SK-N-SH (cell line): Measurements from ENCODE around the gene PRXL2B. TPM values are rescaled to one million over a fixed set of nuclear protein-coding genes. Genes with fewer than 3 reads are reported as not detected.

ENCODE experiments used
- CTCF ChIA-PET: fragments of 300-600, 350-600 bp; formaldehyde crosslinking; extraction: SDS; loops from one replicate; lab custom pipeline; 2021; lab: Yijun Ruan, JAX
- POLR2A ChIA-PET: fragments of 350-600 bp; sonication (Branson Sonifier 250); formaldehyde crosslinking; extraction: SDS; loops from one replicate; lab custom pipeline; 2020; ENCODE audit warnings: antibody characterized with exemption, inconsistent platforms; lab: Yijun Ruan, JAX
- DNase-seq: peaks from one replicate; pipeline ENCODE4 v3.0.0; 2012
- H2AFZ ChIP-seq: fragments of 200-600 bp; sonication (generic); 2 replicates; pipeline ENCODE4 v1.8.1; 2016; ENCODE audit warnings: antibody characterized with exemption, mild to moderate bottlenecking, low read depth
- H3F3A ChIP-seq: fragments of 200-600 bp; sonication (generic); replicated peaks from 2 replicates; pipeline ENCODE3; 2016; ENCODE audit warnings: antibody characterized with exemption, mild to moderate bottlenecking; ENCODE audit not compliant: insufficient read depth
- H3K27ac ChIP-seq, 2 experiments: fragments of 200-500 bp in 1 of 2; fragments of 200-600 bp in 1 of 2; sonication (Bioruptor generic) in 1 of 2; sonication (generic), shearing (Covaris generic) in 1 of 2; 2 replicates each; pipeline versions ENCODE4 v1.5.1 to v1.6.1; 2014 to 2016; ENCODE audit warnings: low read depth in 2 of 2, inconsistent platforms in 1 of 2, low read length in 1 of 2, mild to moderate bottlenecking in 1 of 2, mixed read lengths in 1 of 2
- H3K27me3 ChIP-seq: fragments of 200-600 bp; sonication (generic), shearing (Covaris generic); 2 replicates; pipeline ENCODE4 v1.6.1; 2016; ENCODE audit warnings: mixed run types; ENCODE audit not compliant: insufficient read depth
- H3K36me3 ChIP-seq, 2 experiments: fragments of 200-500 bp in 1 of 2; fragments of 200-600 bp in 1 of 2; sonication (Bioruptor generic) in 1 of 2; sonication (generic) in 1 of 2; replicated peaks in 1 of 2; 2 replicates each; pipeline versions ENCODE3 to v1.5.1; 2014 to 2016; ENCODE audit warnings: low read length in 1 of 2, mild to moderate bottlenecking in 1 of 2; ENCODE audit not compliant: insufficient read depth in 2 of 2, control insufficient read depth in 1 of 2
- H3K4me1 ChIP-seq, 2 experiments: fragments of 200-500 bp in 1 of 2; fragments of 200-600 bp in 1 of 2; sonication (Bioruptor generic) in 1 of 2; sonication (generic), shearing (Covaris generic) in 1 of 2; 2 replicates each; pipeline versions ENCODE4 v1.5.1 to v1.6.1; 2014 to 2016; ENCODE audit warnings: low read depth in 1 of 2, low read length in 1 of 2, mixed run types in 1 of 2; ENCODE audit not compliant: insufficient read depth in 2 of 2, control insufficient read depth in 1 of 2
- H3K4me2 ChIP-seq: fragments of 200-600 bp; sonication (generic), shearing (Covaris generic); 2 replicates; pipeline ENCODE4 v1.6.1; 2017; ENCODE audit warnings: mixed run types
- H3K4me3 ChIP-seq, 2 experiments: fragments of 200-500 bp in 1 of 2; fragments of 200-600 bp in 1 of 2; sonication (Bioruptor generic) in 1 of 2; sonication (generic), shearing (Covaris generic) in 1 of 2; 2 replicates each; pipeline versions ENCODE4 v1.5.1 to v1.8.1; 2014 to 2016; ENCODE audit warnings: low read depth in 2 of 2, inconsistent platforms in 1 of 2, low read length in 1 of 2, mild to moderate bottlenecking in 1 of 2, mixed read lengths in 1 of 2, moderate library complexity in 1 of 2
- H3K79me2 ChIP-seq: fragments of 200-600 bp; sonication (generic); 2 replicates; pipeline ENCODE4 v1.8.1; 2017; ENCODE audit warnings: mild to moderate bottlenecking; ENCODE audit not compliant: insufficient read depth
- H3K9ac ChIP-seq: fragments of 200-600 bp; sonication (generic); 2 replicates; pipeline ENCODE4 v1.6.1; 2017; ENCODE audit warnings: mixed run types
- H3K9me2 ChIP-seq: fragments of 200-600 bp; sonication (generic); 2 replicates; pipeline ENCODE4 v1.6.1; 2017; ENCODE audit warnings: mixed run types
- H3K9me3 ChIP-seq: fragments of 200-600 bp; sonication (generic); 2 replicates; pipeline ENCODE4 v1.6.1; 2017; ENCODE audit warnings: mixed run types, mild to moderate bottlenecking, moderate library complexity
- H4K20me1 ChIP-seq: fragments of 200-600 bp; sonication (generic); 2 replicates; pipeline ENCODE4 v1.6.1; 2017; ENCODE audit warnings: mild to moderate bottlenecking, mixed run types; ENCODE audit not compliant: insufficient read depth
- CHD2 ChIP-seq: fragments of 150-350 bp; IDR thresholded peaks from 2 replicates; pipeline ENCODE4 v1.6.1; 2018; ENCODE audit warnings: low read length; ENCODE audit not compliant: partially characterized antibody
- FOXJ3 ChIP-seq: sonication (generic); formaldehyde crosslinking; IDR thresholded peaks from 2 replicates; pipeline ENCODE4 v1.5.1; 2020; ENCODE audit warnings: mild to moderate bottlenecking, missing genetic modification reagents
- JUND ChIP-seq: IDR thresholded peaks from 2 replicates; pipeline ENCODE4 v1.4.0; 2012
- MEF2A ChIP-seq: IDR thresholded peaks from 2 replicates; pipeline ENCODE4 v1.4.0; 2012; ENCODE audit warnings: low read depth, borderline replicate concordance
- MXI1 ChIP-seq: IDR thresholded peaks from 2 replicates; pipeline ENCODE4 v1.6.1; 2012; ENCODE audit warnings: mild to moderate bottlenecking, low read depth, low read length, improper control_type of control experiment
- NFIC ChIP-seq: IDR thresholded peaks from 2 replicates; pipeline ENCODE4 v1.4.0; 2012; ENCODE audit warnings: borderline replicate concordance
- NRF1 ChIP-seq: IDR thresholded peaks from 2 replicates; pipeline ENCODE4 v1.6.1; 2012; ENCODE audit warnings: low read depth, mild to moderate bottlenecking, low read length
- POLR2AphosphoS5 ChIP-seq: IDR thresholded peaks from 2 replicates; pipeline ENCODE4 v1.6.1; 2012; ENCODE audit warnings: low read depth, low read length
- RXRA ChIP-seq: IDR thresholded peaks from 2 replicates; pipeline ENCODE4 v1.4.0; 2012; ENCODE audit warnings: low read depth, mild to moderate bottlenecking, borderline replicate concordance
- TCF12 ChIP-seq: IDR thresholded peaks from 2 replicates; pipeline ENCODE4 v1.4.0; 2012
- WGBS: methylation state at CpG from one replicate; pipeline ENCODE4 v1.1.6; 2017; ENCODE audit warnings: low lambda C conversion rate; 5-methylcytosine and 5-hydroxymethylcytosine counted together
- polyA plus RNA-seq, 3 experiments: library from polyadenylated mRNA; depleted of rRNA; stranded (reverse); fragments of >200 nt; gene quantifications; 2 replicates each; pipeline ENCODE4 v1.2.3, GENCODE V29; 2012
- TF ChIP-seq, protein P1 (sequence below): IDR thresholded peaks from 2 replicates; pipeline ENCODE4 v1.4.0; 2012; ENCODE audit warnings: low read depth
- TF ChIP-seq, protein P2 (sequence below): IDR thresholded peaks from 2 replicates; pipeline ENCODE4; 2012

The PRXL2B gene
- polyA plus RNA-seq, 1 of the 3 experiments (the other 2 are of a cell fraction): 33.7 TPM

DNA sequence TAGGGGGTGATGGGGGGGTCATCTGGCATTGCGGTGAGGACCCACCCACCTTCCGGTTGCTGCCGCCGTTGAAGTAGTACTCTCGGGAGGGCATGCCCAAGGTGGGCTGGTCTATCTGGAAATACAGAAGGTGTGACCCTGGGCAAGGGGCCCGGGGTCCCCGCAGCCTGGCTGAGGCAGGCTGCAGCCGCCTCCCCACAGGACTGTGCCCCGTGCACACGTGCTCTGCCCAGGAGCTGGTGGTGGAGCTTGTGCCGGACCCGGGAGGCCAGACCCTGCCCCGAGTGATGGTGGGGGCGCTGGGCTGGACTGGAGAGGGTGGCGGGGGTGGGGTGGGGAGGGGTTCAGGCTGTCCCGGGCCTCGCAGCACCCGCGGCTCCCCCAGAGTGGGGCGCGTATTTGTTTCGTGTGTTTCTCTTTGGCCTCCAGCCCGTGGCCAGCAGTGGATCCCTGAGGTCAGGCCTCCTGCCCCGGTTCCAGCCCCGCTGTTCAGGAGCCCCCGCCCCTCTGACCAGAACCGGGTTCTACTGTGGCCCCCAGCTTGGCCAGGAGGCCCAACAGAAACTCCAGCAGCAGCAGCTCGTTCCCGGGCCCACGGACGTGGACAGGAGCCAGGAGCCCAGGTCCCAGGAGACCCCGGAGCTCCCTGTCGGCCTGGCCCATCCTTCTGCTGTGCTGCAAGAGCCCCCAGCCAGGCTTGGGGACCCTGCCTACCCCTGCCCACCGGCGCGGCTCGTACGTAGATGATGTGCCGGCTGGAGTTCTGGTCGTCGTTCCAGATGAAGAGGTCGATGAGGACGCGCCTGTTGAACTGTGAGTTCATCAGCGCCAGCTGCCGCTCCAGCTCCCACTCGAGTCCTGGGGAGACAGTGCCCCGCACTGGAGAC, 19.2 kb downstream of the PRXL2B start:
- Histone ChIP-seq H3K4me3 (no peak overlapping the region), H4K20me1 (no peaks in the 10 kb centered on the region), H2AFZ (no peak overlapping the region), H3K27me3 (no peaks in the 10 kb centered on the region), H3K4me2 (no peak overlapping the region), H3F3A (no peaks in the 10 kb centered on the region), H3K27ac (no peak overlapping the region), H3K79me2 (no peaks in the 10 kb centered on the region), H3K9ac (no peak overlapping the region), H3K9me2 (no peaks in the 10 kb centered on the region), H3K36me3 (no peaks in the 10 kb centered on the region), H3K4me1 (peaks cover 0 to 4% of the 10 kb centered on the region in 2 experiments; a peak in 1 of 4 replicates), H3K9me3 (no peaks in the 10 kb centered on the region)
- DNase-seq: peak; percentile 15
- WGBS: 68% methylated on average over 4 of the region's 48 CpGs
- ChIA-PET POLR2A (no interaction called here), CTCF (no interaction called here)
- no peak for TF ChIP-seq FOXJ3
- TF ChIP-seq NFIC: no peak
- no peak for TF ChIP-seq TCF12
- no peak for TF ChIP-seq JUND
- no peak for TF ChIP-seq CHD2
- TF ChIP-seq POLR2AphosphoS5: no peak
- no peak for TF ChIP-seq MXI1
- TF ChIP-seq, protein P1, sequence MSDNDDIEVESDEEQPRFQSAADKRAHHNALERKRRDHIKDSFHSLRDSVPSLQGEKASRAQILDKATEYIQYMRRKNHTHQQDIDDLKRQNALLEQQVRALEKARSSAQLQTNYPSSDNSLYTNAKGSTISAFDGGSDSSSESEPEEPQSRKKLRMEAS: no peak
- TF ChIP-seq, protein P2, sequence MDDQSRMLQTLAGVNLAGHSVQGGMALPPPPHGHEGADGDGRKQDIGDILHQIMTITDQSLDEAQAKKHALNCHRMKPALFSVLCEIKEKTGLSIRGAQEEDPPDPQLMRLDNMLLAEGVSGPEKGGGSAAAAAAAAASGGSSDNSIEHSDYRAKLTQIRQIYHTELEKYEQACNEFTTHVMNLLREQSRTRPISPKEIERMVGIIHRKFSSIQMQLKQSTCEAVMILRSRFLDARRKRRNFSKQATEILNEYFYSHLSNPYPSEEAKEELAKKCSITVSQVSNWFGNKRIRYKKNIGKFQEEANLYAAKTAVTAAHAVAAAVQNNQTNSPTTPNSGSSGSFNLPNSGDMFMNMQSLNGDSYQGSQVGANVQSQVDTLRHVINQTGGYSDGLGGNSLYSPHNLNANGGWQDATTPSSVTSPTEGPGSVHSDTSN: no peak
- no peak for TF ChIP-seq NRF1

DNA sequence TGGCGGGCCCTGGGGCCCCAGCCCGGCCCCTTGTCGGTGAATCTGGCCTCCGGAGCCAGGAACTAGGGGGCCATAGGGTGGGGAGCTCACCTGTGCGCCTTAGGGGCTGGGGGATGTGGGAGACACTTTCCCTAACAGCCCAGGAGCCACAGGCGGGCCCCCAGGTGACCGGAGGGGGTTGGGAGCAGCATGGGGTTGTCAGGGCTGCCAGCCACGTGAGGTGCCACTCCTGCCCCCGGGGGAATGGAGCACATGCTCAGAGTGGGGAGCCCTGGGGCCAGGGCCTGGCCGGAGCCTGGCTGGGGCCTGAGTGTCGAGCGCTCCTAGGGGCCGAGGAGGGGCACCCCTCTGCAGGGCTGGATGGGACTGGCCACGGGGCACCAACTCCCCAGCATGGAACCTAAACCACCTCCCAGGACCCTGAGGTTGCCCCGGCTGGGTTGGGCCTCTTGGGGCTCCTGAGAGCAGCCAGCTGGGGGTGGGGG, 19.9 kb downstream of the PRXL2B start:
- TF ChIP-seq RXRA: no peak
- no peak for TF ChIP-seq MEF2A
- Histone ChIP-seq H3K27ac (no peak overlapping the region), H3K36me3 (no peaks in the 10 kb centered on the region), H3K9ac (no peak overlapping the region), H4K20me1 (no peaks in the 10 kb centered on the region), H3K27me3 (no peaks in the 10 kb centered on the region), H3K4me2 (no peak overlapping the region), H3K4me3 (no peak overlapping the region), H3K79me2 (no peaks in the 10 kb centered on the region), H3K4me1 (peaks cover 0 to 9% of the 10 kb centered on the region in 2 experiments; a peak in 1 of 4 replicates), H3K9me3 (no peaks in the 10 kb centered on the region), H2AFZ (no peak overlapping the region), H3K9me2 (no peaks in the 10 kb centered on the region), H3F3A (no peaks in the 10 kb centered on the region)
- ChIA-PET CTCF (no interaction called here), POLR2A (no interaction called here)
- no CpG with 5 or more reads among the region's 15 CpGs for WGBS
- DNase-seq: peak; percentile 30
